ENCODE data around the gene CACNB1.

DNA sequence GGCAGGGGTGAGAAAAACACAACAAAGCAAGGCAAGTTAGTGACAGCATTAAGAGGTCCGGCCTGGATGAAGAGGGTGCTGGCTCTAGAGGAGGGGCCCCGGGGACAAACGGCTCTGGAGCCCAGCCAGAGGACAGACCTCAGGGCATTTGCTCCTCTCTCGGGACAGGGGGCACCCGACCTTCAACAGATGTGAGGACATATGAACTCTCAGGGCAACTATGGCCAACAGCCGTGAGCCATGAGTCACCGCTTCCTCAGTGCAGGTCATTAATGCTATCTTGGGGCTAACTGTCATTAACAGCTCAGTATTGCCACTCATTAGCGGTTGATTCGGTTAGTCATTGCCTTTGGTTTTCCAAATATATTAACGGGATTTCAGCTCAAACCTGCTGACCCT lies 21.8 kb downstream of the CACNB1 start:
- TF ChIP-seq, protein P1, sequence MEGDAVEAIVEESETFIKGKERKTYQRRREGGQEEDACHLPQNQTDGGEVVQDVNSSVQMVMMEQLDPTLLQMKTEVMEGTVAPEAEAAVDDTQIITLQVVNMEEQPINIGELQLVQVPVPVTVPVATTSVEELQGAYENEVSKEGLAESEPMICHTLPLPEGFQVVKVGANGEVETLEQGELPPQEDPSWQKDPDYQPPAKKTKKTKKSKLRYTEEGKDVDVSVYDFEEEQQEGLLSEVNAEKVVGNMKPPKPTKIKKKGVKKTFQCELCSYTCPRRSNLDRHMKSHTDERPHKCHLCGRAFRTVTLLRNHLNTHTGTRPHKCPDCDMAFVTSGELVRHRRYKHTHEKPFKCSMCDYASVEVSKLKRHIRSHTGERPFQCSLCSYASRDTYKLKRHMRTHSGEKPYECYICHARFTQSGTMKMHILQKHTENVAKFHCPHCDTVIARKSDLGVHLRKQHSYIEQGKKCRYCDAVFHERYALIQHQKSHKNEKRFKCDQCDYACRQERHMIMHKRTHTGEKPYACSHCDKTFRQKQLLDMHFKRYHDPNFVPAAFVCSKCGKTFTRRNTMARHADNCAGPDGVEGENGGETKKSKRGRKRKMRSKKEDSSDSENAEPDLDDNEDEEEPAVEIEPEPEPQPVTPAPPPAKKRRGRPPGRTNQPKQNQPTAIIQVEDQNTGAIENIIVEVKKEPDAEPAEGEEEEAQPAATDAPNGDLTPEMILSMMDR (IDR thresholded peaks at IDR 0.05) = no peak
- no peak for TF ChIP-seq POLR2A (IDR thresholded peaks at IDR 0.05)
